HepG2 (cell line): ENCODE data around the gene VWC2L. TPM values are rescaled to one million over a fixed set of nuclear protein-coding genes. Genes with fewer than 3 reads are reported as not detected.

Experiments used
- ATAC-seq: fragments of 200-7000 bp; cut with Tn5 transposase; 3 replicates; pipeline ENCODE4 v1.9.1; 2020; ENCODE audit warnings: mild to moderate bottlenecking, moderate library complexity
- BruUV-seq: library from RNA; stranded (reverse); fragments of 400-500 nt; replicated peaks from 2 replicates; lab custom pipeline; 2021; lab: Mats Ljungman, UMichigan
- CTCF ChIA-PET: fragments of 300-600 bp; formaldehyde crosslinking; extraction: SDS; loops from one replicate; lab custom pipeline; 2021; ENCODE audit warnings: low total read pairs, inconsistent platforms, low intra/inter-chr PET ratio; lab: Yijun Ruan, JAX
- POLR2A ChIA-PET: fragments of 350-600 bp; sonication (Branson Sonifier 250); formaldehyde crosslinking; loops from one replicate; lab custom pipeline; 2020; ENCODE audit warnings: antibody characterized with exemption, inconsistent platforms; lab: Yijun Ruan, JAX
- DNase-seq: peaks from one replicate; pipeline ENCODE4 v3.0.0-alpha.2; 2015; ENCODE audit warnings: low spot score
- FAIRE-seq: peaks from 3 replicates; lab custom pipeline; 2011; peaks lifted over from hg19 to GRCh38; lab: Jason Lieb, UNC
- H2AFZ ChIP-seq: one replicate; pipeline ENCODE4 v1.6.1; 2011; ENCODE audit warnings: low read length, inconsistent platforms
- H3K27ac ChIP-seq: fragments of 300-600 bp; 3 replicates; pipeline ENCODE4 v1.8.0; 2011; ENCODE audit warnings: mixed run types, mild to moderate bottlenecking, mixed read lengths, low read length, inconsistent platforms; ENCODE audit not compliant: insufficient read depth; ENCODE audit errors: extremely low read length
- H3K27me3 ChIP-seq, 2 experiments: fragments of 200-600 bp in 1 of 2; 2 replicates in 1 of 2; 3 replicates in 1 of 2; pipeline versions ENCODE4 v1.6.0 to v1.8.0; 2011; ENCODE audit warnings: low read length in 2 of 2, mild to moderate bottlenecking in 2 of 2, moderate library complexity in 2 of 2, inconsistent platforms in 1 of 2; ENCODE audit not compliant: insufficient read depth in 2 of 2, control insufficient read depth in 1 of 2
- H3K36me3 ChIP-seq, 2 experiments: fragments of 200-600 bp in 1 of 2; replicated peaks in 1 of 2; 2 replicates in 1 of 2; 3 replicates in 1 of 2; pipeline versions ENCODE4 v1.5.1 to v1.8.0; 2011; ENCODE audit warnings: low read length in 2 of 2, inconsistent platforms in 1 of 2; ENCODE audit not compliant: insufficient read depth in 2 of 2, control insufficient read depth in 1 of 2
- H3K4me1 ChIP-seq: 2 replicates; pipeline ENCODE4 v1.5.1; 2012; ENCODE audit warnings: low read length, inconsistent platforms; ENCODE audit not compliant: insufficient read depth
- H3K4me2 ChIP-seq: 2 replicates; pipeline ENCODE4 v1.6.0; 2011; ENCODE audit warnings: low read depth, low read length, inconsistent platforms
- H3K4me3 ChIP-seq, 3 experiments: fragments of 200-600 bp in 1 of 3; sonication (generic), shearing (Covaris generic) in 1 of 3; replicated peaks in 1 of 3; 2 replicates each; pipeline ENCODE4 v1.5.1; 2011 to 2016; ENCODE audit warnings: low read length in 3 of 3, inconsistent platforms in 2 of 3, low read depth in 2 of 3, mild to moderate bottlenecking in 2 of 3, control low read depth in 1 of 3, mixed read lengths in 1 of 3; ENCODE audit not compliant: insufficient read depth in 1 of 3
- H3K79me2 ChIP-seq: one replicate; pipeline ENCODE4 v1.6.1; 2011; ENCODE audit warnings: low read length, inconsistent platforms; ENCODE audit not compliant: insufficient read depth
- H3K9ac ChIP-seq: 2 replicates; pipeline ENCODE4 v1.6.0; 2011; ENCODE audit warnings: mild to moderate bottlenecking, low read depth, low read length, inconsistent platforms; ENCODE audit not compliant: insufficient read depth
- H3K9me3 ChIP-seq: 2 replicates; pipeline ENCODE4 v1.5.1; 2012; ENCODE audit warnings: mild to moderate bottlenecking, low read length
- H4K20me1 ChIP-seq: 2 replicates; pipeline ENCODE4 v1.6.0; 2011; ENCODE audit warnings: inconsistent platforms, mild to moderate bottlenecking, low read length, moderate library complexity; ENCODE audit not compliant: insufficient read depth
- BRD4 ChIP-seq: sonication (generic); formaldehyde crosslinking; IDR thresholded peaks from 2 replicates; pipeline ENCODE4 v1.4.0; 2020; ENCODE audit warnings: missing genetic modification reagents
- FOSL2 ChIP-seq: sonication (generic); formaldehyde crosslinking; IDR thresholded peaks from 2 replicates; pipeline ENCODE4 v1.4.0; 2020; ENCODE audit warnings: missing genetic modification reagents
- MAFK ChIP-seq, 2 experiments: IDR thresholded peaks in 1 of 2; conservative IDR thresholded peaks in 1 of 2; 2 replicates each; pipeline ENCODE4 v1.6.1; 2011; ENCODE audit warnings: improper control_type of control experiment in 2 of 2, low read length in 2 of 2
- MBD4 ChIP-seq: IDR thresholded peaks from 2 replicates; pipeline ENCODE4 v1.6.1; 2012; ENCODE audit warnings: low read length, inconsistent platforms, borderline replicate concordance
- NFKB2 ChIP-seq: sonication (generic); formaldehyde crosslinking; IDR thresholded peaks from 2 replicates; pipeline ENCODE4 v1.4.0; 2020; ENCODE audit warnings: missing genetic modification reagents, borderline replicate concordance
- SAP130 ChIP-seq: IDR thresholded peaks from 2 replicates; pipeline ENCODE4 v1.6.1; 2016; ENCODE audit warnings: low read depth
- ZNF547 ChIP-seq: sonication (generic); formaldehyde crosslinking; IDR thresholded peaks from 2 replicates; pipeline ENCODE4 v1.5.1; 2020; ENCODE audit warnings: mild to moderate bottlenecking, missing genetic modification reagents
- ZNF549 ChIP-seq: sonication (generic); formaldehyde crosslinking; IDR thresholded peaks from 2 replicates; pipeline ENCODE4 v1.5.0; 2020; ENCODE audit warnings: missing genetic modification reagents
- ZNF766 ChIP-seq: sonication (generic); formaldehyde crosslinking; IDR thresholded peaks from 2 replicates; pipeline ENCODE4 v1.5.0; 2020; ENCODE audit warnings: missing genetic modification reagents, borderline replicate concordance
- ZNF850 ChIP-seq: sonication (generic); formaldehyde crosslinking; conservative IDR thresholded peaks from 2 replicates; pipeline ENCODE4 v1.9.0; 2021; ENCODE audit warnings: mild to moderate bottlenecking, missing genetic modification reagents
- WGBS: methylation state at CpG from one replicate; pipeline ENCODE4 v1.1.6; 2017; ENCODE audit warnings: low lambda C conversion rate; 5-methylcytosine and 5-hydroxymethylcytosine counted together
- in situ Hi-C: cut with HindIII; loops from 2 replicates; pipeline ENCODE4 v1.10.0; 2017; ENCODE audit warnings: low pct_unique_long_range_greater_than_20kb; ENCODE audit not compliant: extremely low pct_ligation_motif_present
- intact Hi-C: fragments of 100-400 bp; cut with micrococcal nuclease; formaldehyde crosslinking; loops from one replicate; pipeline ENCODE4 v1.10.0; 2022; ENCODE audit not compliant: unreplicated experiment
- polyA plus RNA-seq, 8 experiments: library from polyadenylated mRNA; depleted of rRNA in 3 of 8; stranded (reverse) in 7 of 8; unstranded in 1 of 8; fragments of >200 nt; fragmentation: Illumina TruSeq in 4 of 8; extraction: Trizol in 4 of 8; gene quantifications; 2 replicates each; pipeline versions ENCODE4 v1.2.1 to v1.2.3, GENCODE V29; 2011 to 2016; ENCODE audit warnings: low read depth in 4 of 8, missing spikeins in 1 of 8, mixed read lengths in 1 of 8; ENCODE audit not compliant: insufficient read depth in 1 of 8
- total RNA-seq, 5 experiments: library from RNA; depleted of rRNA; stranded (reverse); fragments of >200 nt; fragmentation: Illumina TruSeq; extraction: Trizol; gene quantifications; 2 replicates each; pipeline ENCODE4 v1.2.3, GENCODE V29; 2016; ENCODE audit warnings: low read depth in 1 of 5
- TF ChIP-seq, protein P1 (sequence below): sonication (generic); formaldehyde crosslinking; IDR thresholded peaks from 2 replicates; pipeline ENCODE4 v1.5.0; 2020; ENCODE audit warnings: mild to moderate bottlenecking, missing genetic modification reagents
- TF ChIP-seq, protein P2 (sequence below): sonication (generic); formaldehyde crosslinking; IDR thresholded peaks from 2 replicates; pipeline ENCODE4 v1.8.0; 2022; ENCODE audit warnings: mild to moderate bottlenecking, missing genetic modification reagents; ENCODE audit not compliant: insufficient replicate concordance
- TF ChIP-seq, protein P3 (sequence below): sonication (generic); formaldehyde crosslinking; IDR thresholded peaks from 2 replicates; pipeline ENCODE4 v1.9.0; 2021; ENCODE audit warnings: missing genetic modification reagents, borderline replicate concordance

VWC2L gene
- total and polyA plus RNA-seq, 2 of the 13 experiments (the other 11 are each of a cell fraction or from before 2014, with no cell fraction given): not detected

DNA sequence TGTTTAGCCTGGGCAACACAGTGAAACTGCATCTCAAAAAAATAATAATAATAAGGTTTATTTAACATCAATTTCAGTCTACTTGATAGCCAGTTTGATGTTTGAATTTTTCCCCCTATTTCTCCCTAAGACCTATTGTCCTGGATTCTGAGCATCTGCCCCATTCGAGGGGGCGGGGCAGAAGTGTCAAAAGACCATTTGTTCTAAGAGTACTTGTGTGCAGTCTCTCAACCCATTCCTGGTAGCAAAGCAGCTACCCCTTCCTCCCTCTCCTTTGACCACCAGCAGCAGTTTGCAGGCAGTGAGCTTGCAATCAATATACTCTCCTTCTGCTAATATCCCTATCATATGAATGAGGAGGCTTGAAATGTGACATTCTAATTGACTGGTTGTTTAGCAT, 71.9 kb downstream of the VWC2L start (continued):
- TF ChIP-seq, protein P1, sequence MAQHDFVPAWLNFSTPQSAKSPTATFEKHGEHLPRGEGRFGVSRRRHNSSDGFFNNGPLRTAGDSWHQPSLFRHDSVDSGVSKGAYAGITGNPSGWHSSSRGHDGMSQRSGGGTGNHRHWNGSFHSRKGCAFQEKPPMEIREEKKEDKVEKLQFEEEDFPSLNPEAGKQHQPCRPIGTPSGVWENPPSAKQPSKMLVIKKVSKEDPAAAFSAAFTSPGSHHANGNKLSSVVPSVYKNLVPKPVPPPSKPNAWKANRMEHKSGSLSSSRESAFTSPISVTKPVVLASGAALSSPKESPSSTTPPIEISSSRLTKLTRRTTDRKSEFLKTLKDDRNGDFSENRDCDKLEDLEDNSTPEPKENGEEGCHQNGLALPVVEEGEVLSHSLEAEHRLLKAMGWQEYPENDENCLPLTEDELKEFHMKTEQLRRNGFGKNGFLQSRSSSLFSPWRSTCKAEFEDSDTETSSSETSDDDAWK (CRISPR knock-in tag): no peak
- no peak for TF ChIP-seq SAP130

DNA sequence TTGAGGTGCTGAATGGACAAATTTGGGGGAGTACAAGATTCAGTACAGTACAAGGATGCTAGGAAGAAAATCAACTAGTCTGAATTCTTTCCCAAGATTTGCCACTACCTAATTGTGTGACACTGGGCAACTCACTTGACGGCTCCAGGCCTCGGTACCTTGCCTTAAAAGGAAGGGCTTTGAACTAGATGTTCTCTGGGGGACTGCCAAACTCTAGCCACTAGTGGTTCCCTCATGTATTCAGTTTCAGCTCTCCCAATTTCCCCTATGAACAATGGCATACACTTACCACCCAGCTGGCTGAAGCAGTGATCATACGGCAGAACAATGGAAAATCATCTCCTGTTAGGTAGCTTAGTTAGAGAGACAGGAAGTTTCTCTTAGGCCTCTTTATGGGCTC, 73.4 kb downstream of the VWC2L start:
- CTCF ChIA-PET: no interaction called here
- no peak for ATAC-seq

DNA sequence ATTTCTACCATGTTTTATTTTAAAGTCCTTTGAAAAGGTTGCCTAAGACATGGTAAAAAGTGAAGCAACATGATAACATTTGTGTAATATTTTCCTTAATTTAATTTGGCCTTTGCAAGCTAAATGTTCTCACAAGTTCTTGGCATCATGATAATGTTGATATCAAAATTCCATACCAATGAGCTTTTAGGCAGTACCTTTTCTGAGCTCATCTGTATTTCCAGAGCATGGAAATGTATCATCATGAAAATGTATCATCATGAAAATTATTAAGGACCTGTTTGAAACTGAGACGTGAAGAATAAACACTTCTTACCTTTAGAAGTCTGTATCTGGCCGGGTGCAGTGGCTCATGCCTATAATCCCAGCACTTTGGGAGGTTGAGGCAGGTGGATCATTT, 73.8 kb downstream of the VWC2L start:
- H3K9ac ChIP-seq: no peak overlapping the region
- H2AFZ ChIP-seq: no peak overlapping the region
- FAIRE-seq (no peak), DNase-seq (no peak), ATAC-seq (no peak)
- in situ Hi-C loops (no loop called here), intact Hi-C loops (no loop called here)
- POLR2A ChIA-PET: no interaction called here
- H3K9me3 ChIP-seq: no peaks in the 10 kb centered on the region
- H3K4me1 ChIP-seq: no peaks in the 10 kb centered on the region
- H4K20me1 ChIP-seq: no peaks in the 10 kb centered on the region
- WGBS: 0% methylated on average over 2 of the region's 2 CpGs
- H3K36me3 ChIP-seq: no peaks in the 10 kb centered on the region
- H3K4me3 ChIP-seq: no peak overlapping the region
- CTCF ChIA-PET: no interaction called here
- no peak overlapping the region for H3K27ac ChIP-seq
- H3K4me2 ChIP-seq: no peak overlapping the region
- BruUV-seq: no TSS peak
- no peaks in the 10 kb centered on the region for H3K27me3 ChIP-seq
- H3K79me2 ChIP-seq: no peaks in the 10 kb centered on the region
- TF ChIP-seq, protein P2, sequence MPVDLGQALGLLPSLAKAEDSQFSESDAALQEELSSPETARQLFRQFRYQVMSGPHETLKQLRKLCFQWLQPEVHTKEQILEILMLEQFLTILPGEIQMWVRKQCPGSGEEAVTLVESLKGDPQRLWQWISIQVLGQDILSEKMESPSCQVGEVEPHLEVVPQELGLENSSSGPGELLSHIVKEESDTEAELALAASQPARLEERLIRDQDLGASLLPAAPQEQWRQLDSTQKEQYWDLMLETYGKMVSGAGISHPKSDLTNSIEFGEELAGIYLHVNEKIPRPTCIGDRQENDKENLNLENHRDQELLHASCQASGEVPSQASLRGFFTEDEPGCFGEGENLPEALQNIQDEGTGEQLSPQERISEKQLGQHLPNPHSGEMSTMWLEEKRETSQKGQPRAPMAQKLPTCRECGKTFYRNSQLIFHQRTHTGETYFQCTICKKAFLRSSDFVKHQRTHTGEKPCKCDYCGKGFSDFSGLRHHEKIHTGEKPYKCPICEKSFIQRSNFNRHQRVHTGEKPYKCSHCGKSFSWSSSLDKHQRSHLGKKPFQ (CRISPR knock-in tag): no peak
- TF ChIP-seq BRD4 (no peak), ZNF547 (no peak), NFKB2 (CRISPR knock-in tag) (no peak), MBD4 (no peak), ZNF549 (no peak), ZNF766 (CRISPR knock-in tag) (no peak), ZNF850 (no peak), FOSL2 (CRISPR knock-in tag) (no peak)
- TF ChIP-seq, protein P3, sequence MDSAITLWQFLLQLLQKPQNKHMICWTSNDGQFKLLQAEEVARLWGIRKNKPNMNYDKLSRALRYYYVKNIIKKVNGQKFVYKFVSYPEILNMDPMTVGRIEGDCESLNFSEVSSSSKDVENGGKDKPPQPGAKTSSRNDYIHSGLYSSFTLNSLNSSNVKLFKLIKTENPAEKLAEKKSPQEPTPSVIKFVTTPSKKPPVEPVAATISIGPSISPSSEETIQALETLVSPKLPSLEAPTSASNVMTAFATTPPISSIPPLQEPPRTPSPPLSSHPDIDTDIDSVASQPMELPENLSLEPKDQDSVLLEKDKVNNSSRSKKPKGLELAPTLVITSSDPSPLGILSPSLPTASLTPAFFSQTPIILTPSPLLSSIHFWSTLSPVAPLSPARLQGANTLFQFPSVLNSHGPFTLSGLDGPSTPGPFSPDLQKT (CRISPR knock-in tag): no peak

More for the DNA sequence above, 73.4 kb downstream of the VWC2L start:
- no TSS peak for BruUV-seq
- Histone ChIP-seq H3K27me3 (no peaks in the 10 kb centered on the region), H3K4me3 (no peak overlapping the region), H3K36me3 (no peaks in the 10 kb centered on the region), H3K79me2 (no peaks in the 10 kb centered on the region), H2AFZ (no peak overlapping the region), H3K4me1 (no peaks in the 10 kb centered on the region), H3K9me3 (no peaks in the 10 kb centered on the region), H3K27ac (no peak overlapping the region), H3K9ac (no peak overlapping the region), H3K4me2 (no peak overlapping the region), H4K20me1 (no peaks in the 10 kb centered on the region)
- in situ Hi-C loops: no loop called here
- POLR2A ChIA-PET: no interaction called here
- DNase-seq: no peak
- TF ChIP-seq MAFK (conservative IDR thresholded peaks at IDR 0.05 in 1 of 2, IDR thresholded peaks at IDR 0.05 in 1 of 2; ENCODE audit: low read length in 2 of 2) (0 out of 4 replicates have a peak, but pooled peaks of 1 of the 2 experiments have one; percentile 1), ZNF766 (CRISPR knock-in tag) (no peak)
- intact Hi-C loops: no loop called here
- 11% methylated on average over 3 of the region's 3 CpGs for WGBS
- no peak for FAIRE-seq
